ENCODE results near the gene BANK1. TPM values are rescaled to one million over a fixed set of nuclear protein-coding genes. Genes with fewer than 3 reads are reported as not detected.
"Not testable (repeated sequence)": the region's sequence is repeated elsewhere in the genome, so short reads cannot be mapped to it uniquely, and the experiment has no call there.

BANK1 gene
- total and polyA plus RNA-seq, 2 donors (not counting 1 experiment from before 2014, with no cell fraction given) = 0.20 to 0.83 TPM

DNA sequence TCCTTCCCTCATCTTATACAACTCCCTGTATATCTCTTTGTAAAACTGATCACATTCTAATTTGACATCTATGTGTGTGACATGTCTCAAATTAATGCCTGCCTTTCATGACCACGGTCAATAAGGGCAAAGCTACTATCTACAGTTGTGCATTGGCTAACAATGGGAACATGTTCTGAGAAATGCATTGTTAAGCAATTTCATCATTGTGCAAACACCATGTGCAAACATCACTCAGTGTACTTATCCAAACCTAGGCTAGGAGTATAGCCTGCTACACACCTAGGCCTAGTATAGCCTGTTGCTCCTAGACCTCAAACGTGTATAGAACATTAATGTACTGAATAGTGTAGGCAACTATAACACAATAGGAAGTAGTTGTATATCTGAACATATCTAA lies 95.0 kb downstream of the BANK1 start:
- Histone ChIP-seq H3K9ac (ENCODE audit: insufficient read depth, low read length) (no peak overlapping the region), H3K79me2 (ENCODE audit: control insufficient read depth, insufficient read depth, low read length) (no peaks in the 10 kb centered on the region), H3K9me3 (ENCODE audit: control insufficient read depth, insufficient read depth, low read depth, low read length) (no peaks in the 10 kb centered on the region), H3K4me3 (replicated peaks in 1 of 4; ENCODE audit: control extremely low read depth in 1 of 4, insufficient read depth in 1 of 4, low read depth in 3 of 4, low read length in 4 of 4) (no peak overlapping the region), H3K4me1 (ENCODE audit: control insufficient read depth, extremely low read depth, insufficient read depth, low read length) (no peaks in the 10 kb centered on the region), H3K36me3 (ENCODE audit: control insufficient read depth, insufficient read depth, low read length) (no peaks in the 10 kb centered on the region), H3K27me3 (ENCODE audit: control insufficient read depth, insufficient read depth, low read length) (no peaks in the 10 kb centered on the region), H2AFZ (ENCODE audit: low read length) (no peak overlapping the region), H4K20me1 (ENCODE audit: control insufficient read depth, extremely low read depth, insufficient read depth, low read length) (no peaks in the 10 kb centered on the region), H3K4me2 (ENCODE audit: extremely low read depth, insufficient read depth, low read length) (no peak overlapping the region), H3K27ac (ENCODE audit: insufficient read depth, low read length) (no peak overlapping the region)
- no peak for TF ChIP-seq EZH2 (IDR thresholded peaks at IDR 0.05; ENCODE audit: low read length, missing control alignments)
- TF ChIP-seq, protein P1, sequence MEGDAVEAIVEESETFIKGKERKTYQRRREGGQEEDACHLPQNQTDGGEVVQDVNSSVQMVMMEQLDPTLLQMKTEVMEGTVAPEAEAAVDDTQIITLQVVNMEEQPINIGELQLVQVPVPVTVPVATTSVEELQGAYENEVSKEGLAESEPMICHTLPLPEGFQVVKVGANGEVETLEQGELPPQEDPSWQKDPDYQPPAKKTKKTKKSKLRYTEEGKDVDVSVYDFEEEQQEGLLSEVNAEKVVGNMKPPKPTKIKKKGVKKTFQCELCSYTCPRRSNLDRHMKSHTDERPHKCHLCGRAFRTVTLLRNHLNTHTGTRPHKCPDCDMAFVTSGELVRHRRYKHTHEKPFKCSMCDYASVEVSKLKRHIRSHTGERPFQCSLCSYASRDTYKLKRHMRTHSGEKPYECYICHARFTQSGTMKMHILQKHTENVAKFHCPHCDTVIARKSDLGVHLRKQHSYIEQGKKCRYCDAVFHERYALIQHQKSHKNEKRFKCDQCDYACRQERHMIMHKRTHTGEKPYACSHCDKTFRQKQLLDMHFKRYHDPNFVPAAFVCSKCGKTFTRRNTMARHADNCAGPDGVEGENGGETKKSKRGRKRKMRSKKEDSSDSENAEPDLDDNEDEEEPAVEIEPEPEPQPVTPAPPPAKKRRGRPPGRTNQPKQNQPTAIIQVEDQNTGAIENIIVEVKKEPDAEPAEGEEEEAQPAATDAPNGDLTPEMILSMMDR (conservative IDR thresholded peaks at IDR 0.05 in 1 of 2, IDR thresholded peaks at IDR 0.05 in 1 of 2; ENCODE audit: low read depth in 1 of 2, low read length in 2 of 2) = no peak
- DNase-seq (ENCODE audit: low read depth in 2 of 2) = no peak

DNA sequence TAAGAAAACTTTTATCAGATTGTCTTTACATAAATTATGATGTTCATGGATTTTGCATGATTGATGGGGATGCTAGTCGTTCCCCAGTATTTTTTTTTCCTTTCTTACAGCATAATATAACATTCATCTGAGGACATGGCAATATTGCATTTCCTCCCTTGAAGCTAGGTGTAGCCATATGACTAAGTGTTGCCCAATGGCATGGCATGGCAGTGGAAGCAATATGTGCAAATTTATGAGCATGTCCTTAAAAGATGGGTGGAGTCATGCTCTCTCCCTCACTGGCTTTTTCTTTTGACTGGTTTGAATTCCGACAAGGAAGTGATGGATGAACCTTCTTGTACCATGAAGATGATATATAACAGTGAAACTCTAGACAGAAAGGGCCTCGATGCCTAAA lies 96.3 kb downstream of the BANK1 start:
- no peaks in the 10 kb centered on the region for H3K79me2 ChIP-seq (ENCODE audit: control insufficient read depth, insufficient read depth, low read length)
- no peak overlapping the region for H3K27ac ChIP-seq (ENCODE audit: insufficient read depth, low read length)
- no peak overlapping the region for H3K4me2 ChIP-seq (ENCODE audit: extremely low read depth, insufficient read depth, low read length)
- H2AFZ ChIP-seq (ENCODE audit: low read length) = no peak overlapping the region
- DNase-seq (ENCODE audit: low read depth in 2 of 2) = no peak
- no peak overlapping the region for H3K9ac ChIP-seq (ENCODE audit: insufficient read depth, low read length)
- H3K27me3 ChIP-seq (ENCODE audit: control insufficient read depth, insufficient read depth, low read length) = no peaks in the 10 kb centered on the region
- no peaks in the 10 kb centered on the region for H3K36me3 ChIP-seq (ENCODE audit: control insufficient read depth, insufficient read depth, low read length)
- no peaks in the 10 kb centered on the region for H3K4me1 ChIP-seq (ENCODE audit: control insufficient read depth, extremely low read depth, insufficient read depth, low read length)
- H4K20me1 ChIP-seq (ENCODE audit: control insufficient read depth, extremely low read depth, insufficient read depth, low read length) = no peaks in the 10 kb centered on the region
- no peak overlapping the region for H3K4me3 ChIP-seq (replicated peaks in 1 of 4; ENCODE audit: control extremely low read depth in 1 of 4, insufficient read depth in 1 of 4, low read depth in 3 of 4, low read length in 4 of 4)
- TF ChIP-seq, protein P1 (conservative IDR thresholded peaks at IDR 0.05 in 1 of 2, IDR thresholded peaks at IDR 0.05 in 1 of 2; ENCODE audit: low read depth in 1 of 2, low read length in 2 of 2) = no peak
- no peak for TF ChIP-seq EZH2 (IDR thresholded peaks at IDR 0.05; ENCODE audit: low read length, missing control alignments)
- no peaks in the 10 kb centered on the region for H3K9me3 ChIP-seq (ENCODE audit: control insufficient read depth, insufficient read depth, low read depth, low read length)

- H3K4me3 ChIP-seq (replicated peaks in 1 of 4; ENCODE audit: control extremely low read depth in 1 of 4, insufficient read depth in 1 of 4, low read depth in 3 of 4, low read length in 4 of 4) = no peak overlapping the region
- H3K27ac ChIP-seq (ENCODE audit: insufficient read depth, low read length) = no peak overlapping the region
- no peaks in the 10 kb centered on the region for H3K79me2 ChIP-seq (ENCODE audit: control insufficient read depth, insufficient read depth, low read length)
- no peaks in the 10 kb centered on the region for H3K4me1 ChIP-seq (ENCODE audit: control insufficient read depth, extremely low read depth, insufficient read depth, low read length)
- no peak for DNase-seq (ENCODE audit: low read depth in 2 of 2)
- no peak overlapping the region for H2AFZ ChIP-seq (ENCODE audit: low read length)
- H4K20me1 ChIP-seq (ENCODE audit: control insufficient read depth, extremely low read depth, insufficient read depth, low read length) = no peaks in the 10 kb centered on the region
- H3K9me3 ChIP-seq (ENCODE audit: control insufficient read depth, insufficient read depth, low read depth, low read length) = no peaks in the 10 kb centered on the region
- TF ChIP-seq, protein P1 (conservative IDR thresholded peaks at IDR 0.05 in 1 of 2, IDR thresholded peaks at IDR 0.05 in 1 of 2; ENCODE audit: low read depth in 1 of 2, low read length in 2 of 2) = no peak
- TF ChIP-seq EZH2 (IDR thresholded peaks at IDR 0.05; ENCODE audit: low read length, missing control alignments) = no peak
- H3K9ac ChIP-seq (ENCODE audit: insufficient read depth, low read length) = no peak overlapping the region
- H3K4me2 ChIP-seq (ENCODE audit: extremely low read depth, insufficient read depth, low read length) = no peak overlapping the region
- H3K36me3 ChIP-seq (ENCODE audit: control insufficient read depth, insufficient read depth, low read length) = no peaks in the 10 kb centered on the region
- no peaks in the 10 kb centered on the region for H3K27me3 ChIP-seq (ENCODE audit: control insufficient read depth, insufficient read depth, low read length)
These were observed 97.9 kb downstream of the BANK1 start for GRCh38 chr4:101888472-101888871.

- DNase-seq (ENCODE audit: low read depth in 2 of 2); H3K36me3 ChIP-seq (ENCODE audit: control insufficient read depth, insufficient read depth, low read length); H3K9ac ChIP-seq (ENCODE audit: insufficient read depth, low read length); H2AFZ ChIP-seq (ENCODE audit: low read length); H3K79me2 ChIP-seq (ENCODE audit: control insufficient read depth, insufficient read depth, low read length); H3K27me3 ChIP-seq (ENCODE audit: control insufficient read depth, insufficient read depth, low read length); H3K27ac ChIP-seq (ENCODE audit: insufficient read depth, low read length); H3K4me2 ChIP-seq (ENCODE audit: extremely low read depth, insufficient read depth, low read length); H3K4me1 ChIP-seq (ENCODE audit: control insufficient read depth, extremely low read depth, insufficient read depth, low read length); H3K4me3 ChIP-seq (replicated peaks in 1 of 4; ENCODE audit: control extremely low read depth in 1 of 4, insufficient read depth in 1 of 4, low read depth in 3 of 4, low read length in 4 of 4); H3K9me3 ChIP-seq (ENCODE audit: control insufficient read depth, insufficient read depth, low read depth, low read length); H4K20me1 ChIP-seq (ENCODE audit: control insufficient read depth, extremely low read depth, insufficient read depth, low read length): not testable (repeated sequence)
These were observed 115.0 kb downstream of the BANK1 start for GRCh38 chr4:101905527-101905926.

Data from fibroblast of lung (primary cell).